Measurements from ENCODE around the gene HSP90AA1. TPM values are rescaled to one million over a fixed set of nuclear protein-coding genes. Genes with fewer than 3 reads are reported as not detected.
"Not testable (repeated sequence)": the region's sequence is repeated elsewhere in the genome, so short reads cannot be mapped to it uniquely, and the experiment has no call there.

Gene HSP90AA1
- total RNA-seq, result 382 TPM

DNA sequence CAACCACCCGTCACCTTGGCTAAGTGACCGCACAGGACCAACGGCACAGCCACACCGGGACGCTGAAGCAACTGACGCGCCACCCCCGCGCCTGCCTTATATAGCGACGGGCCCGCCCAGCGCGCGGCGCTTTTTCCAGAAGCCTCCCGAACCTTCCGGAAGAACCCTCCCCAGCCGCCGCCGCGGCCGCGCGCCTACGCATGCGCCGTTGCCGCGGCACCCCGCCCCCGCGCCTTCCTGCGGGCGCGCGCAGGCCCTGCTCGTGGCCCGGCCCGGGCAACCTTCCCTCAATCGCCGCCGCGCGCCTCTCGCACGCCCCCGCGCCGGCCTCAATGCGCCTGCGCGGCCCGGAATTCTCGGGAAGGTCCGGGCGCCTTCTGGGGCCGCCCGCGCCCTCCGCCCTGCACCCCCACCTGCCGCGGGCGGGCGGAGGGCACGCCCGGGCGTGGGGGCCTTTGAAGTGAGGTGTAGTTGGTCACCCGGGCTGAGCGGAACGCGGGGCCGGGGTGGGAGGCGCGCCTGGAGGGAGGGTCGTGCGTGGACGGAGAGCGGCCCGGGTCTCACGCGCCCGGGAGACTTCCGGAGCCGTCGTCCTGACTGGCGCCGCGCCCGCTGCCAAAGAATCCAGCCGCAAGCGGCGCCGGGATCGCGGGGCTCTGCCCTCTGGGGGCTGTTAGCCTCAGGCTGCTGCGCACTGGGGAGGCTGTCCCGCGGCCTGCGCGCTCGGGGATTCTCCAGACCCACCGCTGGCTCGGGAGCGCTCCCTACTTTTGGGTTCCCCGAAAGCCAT is at the start of gene HSP90AA1:
Gene HSP90AA1 (minus strand): TSS at position 73 of the 790 bp plus-strand sequence. CDS start 666 bp downstream, outside the sequence.
- H3K9me3 ChIP-seq (ENCODE audit: low read depth, low read length), result no peaks in the 10 kb centered on the region
- peak within 1 kb of the TSS; percentile 88 for H3K4me3 ChIP-seq (ENCODE audit: low read length)
- H3K4me1 ChIP-seq (ENCODE audit: insufficient read depth, low read length), result peaks cover 43% of the 10 kb centered on the region
- H3K27me3 ChIP-seq (ENCODE audit: insufficient read depth, low read length), result no peaks in the 10 kb centered on the region

DNA sequence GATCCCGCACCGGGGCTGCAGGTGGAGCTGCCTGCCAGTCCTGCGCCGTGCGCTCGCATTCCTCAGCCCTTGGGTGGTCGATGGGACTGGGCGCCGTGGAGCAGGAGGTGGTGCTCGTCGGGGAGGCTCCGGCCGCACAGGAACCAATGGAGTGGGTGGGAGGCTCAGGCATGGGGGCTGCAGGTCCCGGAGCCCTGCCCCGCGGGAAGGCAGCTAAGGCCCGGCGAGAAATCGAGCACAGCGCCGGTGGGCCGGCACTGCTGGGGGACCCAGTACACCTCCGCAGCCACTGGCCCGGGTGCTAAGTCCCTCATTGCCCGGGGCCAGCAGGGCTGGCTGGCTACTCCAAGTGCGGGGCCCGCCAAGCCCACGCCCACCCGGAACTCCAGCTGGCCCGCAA is 48.6 kb upstream of the HSP90AA1 start:
- not testable (repeated sequence) for H3K9me3 ChIP-seq (ENCODE audit: low read depth, low read length); H3K4me3 ChIP-seq (ENCODE audit: low read length); H3K27me3 ChIP-seq (ENCODE audit: insufficient read depth, low read length)
- peaks cover 10% of the 10 kb centered on the region for H3K4me1 ChIP-seq (ENCODE audit: insufficient read depth, low read length)

DNA sequence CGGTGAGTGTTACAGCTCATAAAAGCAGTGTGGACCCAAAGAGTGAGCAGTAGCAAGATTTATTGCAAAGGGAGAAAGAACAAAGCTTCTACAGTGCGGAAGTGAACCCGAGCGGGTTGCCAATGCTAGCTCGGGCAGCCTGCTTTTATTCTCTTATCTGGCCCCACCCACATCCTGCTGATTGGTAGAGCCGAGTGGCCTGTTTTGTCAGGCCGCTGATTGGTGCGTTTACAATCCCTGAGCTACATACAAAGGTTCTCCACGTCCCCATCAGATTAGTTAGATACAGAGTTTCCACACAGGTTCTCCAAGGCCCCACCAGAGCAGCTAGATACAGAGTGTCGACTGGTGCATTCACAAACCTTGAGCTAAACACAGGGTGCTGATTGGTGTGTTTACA is 47.9 kb upstream of the HSP90AA1 start:
- not testable (repeated sequence) for H3K27me3 ChIP-seq (ENCODE audit: insufficient read depth, low read length); H3K4me3 ChIP-seq (ENCODE audit: low read length); H3K4me1 ChIP-seq (ENCODE audit: insufficient read depth, low read length); H3K9me3 ChIP-seq (ENCODE audit: low read depth, low read length)

DNA sequence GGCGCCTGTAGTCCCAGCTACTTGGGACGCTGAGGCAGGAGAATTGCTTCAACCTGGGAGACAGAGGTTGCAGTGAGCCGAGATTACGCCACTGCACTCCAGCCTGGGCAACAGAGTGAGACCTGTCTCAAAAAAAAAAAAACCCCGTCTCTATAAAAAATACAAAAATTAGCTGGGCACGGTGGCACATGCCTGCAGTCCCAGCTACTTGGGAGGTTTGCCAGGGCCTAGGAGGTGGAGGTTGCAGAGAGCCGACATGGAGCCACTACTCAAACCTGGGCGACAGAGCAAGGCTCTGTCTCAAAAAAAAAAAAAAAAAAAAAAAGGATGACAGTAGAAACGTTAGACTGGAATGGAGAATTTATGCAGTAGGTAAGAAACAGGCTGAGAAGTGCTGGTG is 47.2 kb upstream of the HSP90AA1 start:
- not testable (repeated sequence) for H3K27me3 ChIP-seq (ENCODE audit: insufficient read depth, low read length); H3K4me3 ChIP-seq (ENCODE audit: low read length); H3K4me1 ChIP-seq (ENCODE audit: insufficient read depth, low read length); H3K9me3 ChIP-seq (ENCODE audit: low read depth, low read length)

DNA sequence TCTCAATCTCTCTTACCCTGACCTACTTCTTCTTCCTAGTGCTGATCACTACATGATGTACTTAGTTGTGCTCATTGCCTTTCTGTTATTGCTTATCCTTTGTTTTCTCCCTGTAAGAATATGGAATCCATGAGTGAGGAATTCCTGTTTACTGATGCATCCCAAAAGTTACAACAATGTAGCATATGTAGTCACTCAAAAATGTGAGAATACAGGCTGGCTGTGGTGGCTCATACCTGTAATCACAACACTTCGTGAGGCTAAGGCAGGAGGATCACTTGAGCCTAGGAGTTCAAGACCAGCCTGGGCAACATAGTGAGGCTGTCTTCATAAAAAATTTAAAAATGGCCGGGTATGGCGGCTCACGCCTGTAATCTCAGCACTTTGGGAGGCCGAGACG is 44.9 kb upstream of the HSP90AA1 start:
- Histone ChIP-seq H3K9me3 (ENCODE audit: low read depth, low read length) (no peaks in the 10 kb centered on the region), H3K4me3 (ENCODE audit: low read length) (no peak overlapping the region), H3K4me1 (ENCODE audit: insufficient read depth, low read length) (no peaks in the 10 kb centered on the region), H3K27me3 (ENCODE audit: insufficient read depth, low read length) (no peaks in the 10 kb centered on the region)

DNA sequence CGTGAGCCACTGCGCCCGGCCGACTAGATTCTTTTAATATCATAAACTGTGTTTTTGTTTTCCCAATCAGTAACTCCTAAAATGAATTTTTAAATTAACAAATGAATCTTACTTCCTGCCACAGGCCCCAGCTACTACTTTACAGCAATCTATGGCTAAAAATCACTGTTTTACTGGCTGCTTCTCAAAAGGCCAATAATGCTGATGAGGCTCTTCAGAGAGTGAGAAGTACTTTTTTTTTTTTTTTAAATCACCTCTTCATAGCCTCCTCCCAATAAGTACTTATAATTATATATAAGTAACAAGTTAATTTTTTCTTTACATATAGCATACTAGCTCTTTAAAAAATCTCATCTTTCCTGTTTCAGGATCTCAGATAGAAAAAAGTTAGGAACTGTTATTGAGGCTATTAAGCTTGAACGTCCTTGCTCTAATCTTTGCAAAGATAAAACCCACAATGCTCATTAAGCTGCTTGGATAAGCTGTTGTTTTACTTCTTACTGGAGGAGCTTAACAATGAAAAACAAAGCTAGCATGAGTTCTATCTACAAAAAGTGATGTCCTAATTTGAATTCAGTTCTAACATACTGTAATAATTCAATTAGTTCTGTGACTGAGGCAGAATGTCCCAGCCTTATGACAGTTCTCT is 40.1 kb upstream of the HSP90AA1 start:
- Histone ChIP-seq H3K4me1 (ENCODE audit: insufficient read depth, low read length) (no peaks in the 10 kb centered on the region), H3K27me3 (ENCODE audit: insufficient read depth, low read length) (no peaks in the 10 kb centered on the region), H3K4me3 (ENCODE audit: low read length) (no peak overlapping the region), H3K9me3 (ENCODE audit: low read depth, low read length) (no peaks in the 10 kb centered on the region)

DNA sequence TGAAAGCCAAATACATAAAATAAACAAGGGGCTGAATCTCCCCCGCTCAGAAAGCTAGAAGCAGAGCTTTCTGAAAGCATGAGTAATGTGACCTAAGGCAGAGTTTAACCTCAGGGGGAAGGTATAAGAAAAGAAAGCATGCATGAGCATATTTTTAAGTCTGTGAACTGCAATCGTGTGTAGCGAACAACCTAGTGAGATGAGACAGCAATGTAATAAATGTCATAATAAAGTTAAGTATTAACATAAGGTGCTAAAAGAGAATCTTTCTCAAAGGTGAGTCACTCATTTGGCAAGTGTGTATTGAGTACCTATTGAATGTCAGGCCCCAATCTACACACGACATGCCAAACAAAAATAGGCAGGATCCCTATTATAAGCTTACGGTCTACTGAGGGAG is 38.7 kb upstream of the HSP90AA1 start:
- Histone ChIP-seq H3K27me3 (ENCODE audit: insufficient read depth, low read length) (no peaks in the 10 kb centered on the region), H3K4me3 (ENCODE audit: low read length) (no peak overlapping the region), H3K9me3 (ENCODE audit: low read depth, low read length) (no peaks in the 10 kb centered on the region), H3K4me1 (ENCODE audit: insufficient read depth, low read length) (no peaks in the 10 kb centered on the region)

DNA sequence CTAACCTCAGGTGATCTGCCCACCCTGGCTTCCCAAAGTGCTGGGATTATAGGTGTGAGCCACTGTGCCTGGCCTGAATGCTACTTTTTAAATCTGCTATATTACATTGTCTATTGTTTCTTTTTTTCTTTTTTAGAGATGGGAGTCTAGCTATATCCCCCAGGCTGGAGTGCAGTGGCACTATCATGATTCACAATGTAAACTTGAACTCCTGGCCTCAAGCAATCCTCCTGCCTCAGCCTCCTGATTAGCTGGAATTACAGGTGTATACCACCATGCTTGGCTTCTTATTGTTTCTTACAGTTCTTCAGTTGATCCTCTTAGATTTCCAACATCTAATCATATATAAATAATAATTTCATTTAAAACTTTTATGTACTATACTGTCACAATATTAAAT is 37.6 kb upstream of the HSP90AA1 start:
- Histone ChIP-seq H3K9me3 (ENCODE audit: low read depth, low read length) (no peaks in the 10 kb centered on the region), H3K27me3 (ENCODE audit: insufficient read depth, low read length) (no peaks in the 10 kb centered on the region), H3K4me3 (ENCODE audit: low read length) (no peak overlapping the region), H3K4me1 (ENCODE audit: insufficient read depth, low read length) (no peaks in the 10 kb centered on the region)

DNA sequence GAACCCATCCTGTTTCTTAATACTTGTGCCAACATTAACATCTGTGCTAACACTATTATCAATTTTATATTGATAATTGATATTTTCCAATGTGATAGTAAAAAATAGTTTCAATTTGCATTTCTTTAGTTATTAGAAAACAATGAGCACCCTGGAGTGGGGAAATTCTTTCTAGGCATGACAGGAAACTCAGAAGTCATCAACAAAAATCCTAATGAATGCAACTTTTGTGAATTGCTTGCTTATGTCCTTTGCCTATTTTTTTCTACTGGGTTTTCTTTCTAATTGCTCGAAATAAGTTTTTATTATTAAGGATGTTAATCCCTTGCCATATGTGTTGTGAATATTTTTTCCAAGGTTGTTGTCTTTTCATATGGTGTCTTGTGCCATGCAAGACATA is 34.7 kb upstream of the HSP90AA1 start:
- Histone ChIP-seq H3K27me3 (ENCODE audit: insufficient read depth, low read length) (no peaks in the 10 kb centered on the region), H3K4me1 (ENCODE audit: insufficient read depth, low read length) (no peaks in the 10 kb centered on the region), H3K4me3 (ENCODE audit: low read length) (no peak overlapping the region), H3K9me3 (ENCODE audit: low read depth, low read length) (no peaks in the 10 kb centered on the region)

DNA sequence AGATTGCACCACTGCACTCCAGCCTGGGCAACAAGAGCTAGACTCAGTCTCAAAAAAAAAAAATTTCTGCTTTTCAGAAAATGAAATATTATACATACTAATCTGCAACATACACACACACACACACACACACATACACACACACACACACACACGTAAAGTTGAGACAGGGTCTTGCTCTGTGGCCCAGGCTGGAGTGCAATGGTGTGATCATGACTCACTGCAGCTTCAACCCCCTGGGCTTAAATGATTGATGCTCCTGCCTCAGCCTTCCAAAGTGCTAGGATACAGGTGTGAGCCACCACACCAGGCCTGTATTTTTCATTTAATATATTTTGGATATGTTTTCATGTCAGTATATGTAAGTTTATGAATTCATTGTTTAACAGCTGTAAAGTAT is 34.0 kb upstream of the HSP90AA1 start:
- no peaks in the 10 kb centered on the region for H3K27me3 ChIP-seq (ENCODE audit: insufficient read depth, low read length)
- H3K4me1 ChIP-seq (ENCODE audit: insufficient read depth, low read length), result no peaks in the 10 kb centered on the region
- no peak overlapping the region for H3K4me3 ChIP-seq (ENCODE audit: low read length)
- H3K9me3 ChIP-seq (ENCODE audit: low read depth, low read length), result no peaks in the 10 kb centered on the region

DNA sequence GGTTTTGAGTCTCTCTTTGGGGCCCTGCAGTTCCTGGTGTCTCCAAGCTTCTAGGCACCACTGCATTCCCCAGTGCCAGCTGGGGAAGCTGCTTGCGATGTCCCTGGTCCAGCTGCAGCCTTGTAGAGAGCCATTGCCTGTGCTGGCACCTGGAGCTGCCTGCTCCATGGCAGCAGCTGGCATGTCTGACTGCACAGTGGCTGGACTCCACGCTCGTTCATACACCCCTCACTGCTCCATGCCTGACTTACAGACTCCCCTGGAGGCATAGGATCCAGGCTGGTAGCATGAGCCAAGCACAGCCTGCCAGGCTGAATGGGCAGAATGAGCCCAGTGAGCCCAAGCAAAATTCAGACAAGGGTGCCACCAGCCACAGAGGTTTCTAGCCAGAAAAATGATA is 31.0 kb upstream of the HSP90AA1 start:
- H3K4me1 ChIP-seq (ENCODE audit: insufficient read depth, low read length), result no peaks in the 10 kb centered on the region
- H3K4me3 ChIP-seq (ENCODE audit: low read length), result no peak overlapping the region
- no peaks in the 10 kb centered on the region for H3K9me3 ChIP-seq (ENCODE audit: low read depth, low read length)
- H3K27me3 ChIP-seq (ENCODE audit: insufficient read depth, low read length), result no peaks in the 10 kb centered on the region

DNA sequence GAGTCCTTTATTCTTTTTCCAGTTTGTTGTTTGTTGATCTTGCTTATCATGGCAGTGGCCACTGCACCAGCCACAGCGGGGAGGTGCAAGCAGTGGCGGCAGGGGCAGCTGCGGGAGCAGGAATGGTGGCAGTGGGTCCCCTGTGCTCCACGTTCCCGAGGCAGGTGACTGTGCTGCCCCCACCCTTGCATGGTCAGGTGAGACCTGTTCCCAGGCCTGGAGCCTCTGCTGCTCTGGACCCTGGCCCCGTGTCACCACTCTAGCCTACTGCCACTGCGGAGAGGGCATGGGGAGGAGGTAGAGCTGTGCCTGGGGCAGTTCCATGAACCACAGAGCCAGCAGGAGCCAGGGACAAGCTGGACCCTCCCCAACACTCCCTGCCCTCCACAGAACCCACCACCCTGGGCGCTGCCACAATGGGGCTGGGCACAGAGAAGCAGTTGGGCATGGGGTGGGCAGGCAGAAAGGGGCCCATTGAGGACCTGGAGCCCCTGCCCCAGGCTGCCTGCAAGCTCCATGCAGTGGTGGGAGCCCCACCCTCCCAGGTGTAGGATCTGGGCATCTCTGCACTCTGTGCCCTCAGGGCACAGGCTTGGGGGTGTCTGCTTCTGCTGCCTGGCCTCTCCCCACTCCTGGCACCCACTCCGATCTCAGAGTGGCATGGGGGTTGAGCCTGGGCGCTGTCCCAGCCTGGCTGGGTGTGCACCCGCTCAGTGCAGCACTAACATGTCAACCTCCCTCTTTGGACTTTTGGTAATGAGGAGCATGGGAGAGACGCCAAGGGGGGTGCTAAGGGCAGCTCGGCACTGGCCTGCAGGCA is 29.7 kb upstream of the HSP90AA1 start:
- Histone ChIP-seq H3K9me3 (ENCODE audit: low read depth, low read length) (no peaks in the 10 kb centered on the region), H3K4me1 (ENCODE audit: insufficient read depth, low read length) (no peaks in the 10 kb centered on the region), H3K27me3 (ENCODE audit: insufficient read depth, low read length) (no peaks in the 10 kb centered on the region), H3K4me3 (ENCODE audit: low read length) (no peak overlapping the region)

DNA sequence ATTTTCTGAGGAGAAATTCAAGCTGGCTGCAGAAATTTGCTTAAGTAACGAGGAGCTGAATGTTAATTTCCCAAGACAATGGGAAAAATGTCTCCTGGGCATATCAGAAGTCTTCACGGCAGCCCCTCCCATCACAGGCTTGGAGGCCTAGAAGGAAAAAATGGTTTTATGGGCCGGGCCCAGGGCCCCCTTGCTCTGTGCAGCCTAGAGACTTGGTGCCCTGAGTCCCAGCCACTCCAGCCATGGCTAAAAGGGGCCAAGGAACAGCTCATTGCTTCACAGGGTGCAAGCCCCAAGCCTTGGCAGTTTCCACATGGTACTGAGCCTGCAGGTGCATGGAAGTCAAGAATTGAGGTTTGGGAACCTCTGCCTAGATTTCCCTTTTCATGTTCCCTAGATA is 24.3 kb upstream of the HSP90AA1 start:
- Histone ChIP-seq H3K9me3 (ENCODE audit: low read depth, low read length) (no peaks in the 10 kb centered on the region), H3K27me3 (ENCODE audit: insufficient read depth, low read length) (no peaks in the 10 kb centered on the region), H3K4me3 (ENCODE audit: low read length) (no peak overlapping the region), H3K4me1 (ENCODE audit: insufficient read depth, low read length) (peaks cover 9% of the 10 kb centered on the region)

DNA sequence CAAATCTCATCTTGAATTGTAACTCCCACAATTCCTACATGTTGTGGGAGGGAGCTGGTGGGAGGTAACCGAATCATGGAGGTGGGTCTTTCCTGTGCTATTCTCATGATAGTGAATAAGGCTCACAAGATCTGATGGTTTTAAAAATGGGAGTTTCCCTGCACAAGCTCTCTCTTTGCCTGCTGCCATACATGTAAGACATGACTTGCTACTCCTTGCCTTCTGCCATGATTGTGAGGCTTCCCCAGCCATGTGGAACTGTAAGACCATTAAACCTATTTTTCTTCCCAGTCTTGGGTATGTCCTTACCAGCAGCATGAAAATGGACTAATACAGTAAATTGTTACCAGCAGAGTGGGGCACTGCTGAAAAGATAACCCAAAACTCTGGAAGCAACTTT is 22.5 kb upstream of the HSP90AA1 start:
- H3K4me1 ChIP-seq (ENCODE audit: insufficient read depth, low read length), result peaks cover 17% of the 10 kb centered on the region
- H3K27me3 ChIP-seq (ENCODE audit: insufficient read depth, low read length); H3K4me3 ChIP-seq (ENCODE audit: low read length); H3K9me3 ChIP-seq (ENCODE audit: low read depth, low read length): not testable (repeated sequence)

DNA sequence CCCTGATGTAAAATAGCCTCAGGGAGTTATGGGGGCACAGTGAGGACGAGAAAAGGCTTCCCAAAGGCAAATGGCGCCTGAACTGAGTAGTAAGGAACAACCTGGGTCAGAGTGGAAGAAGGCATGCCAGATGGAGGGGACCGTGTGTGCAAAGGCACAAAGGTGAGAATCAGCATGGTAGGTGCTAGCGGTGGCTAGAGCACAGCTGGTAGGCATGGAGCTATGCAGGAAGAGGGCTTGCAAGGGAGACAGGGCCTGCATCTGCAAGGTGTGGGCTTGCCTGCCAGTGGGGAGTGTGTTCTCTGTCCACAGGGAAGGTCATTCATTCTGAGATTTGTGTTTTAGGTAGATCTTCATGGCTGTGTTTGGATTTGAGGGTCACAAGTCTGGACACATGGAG is 18.5 kb upstream of the HSP90AA1 start:
- Histone ChIP-seq H3K27me3 (ENCODE audit: insufficient read depth, low read length) (no peaks in the 10 kb centered on the region), H3K4me3 (ENCODE audit: low read length) (no peak overlapping the region), H3K9me3 (ENCODE audit: low read depth, low read length) (no peaks in the 10 kb centered on the region), H3K4me1 (ENCODE audit: insufficient read depth, low read length) (peaks cover 21% of the 10 kb centered on the region)

Measured in mononuclear cell (primary cell).